ENCODE results near the gene PTPRM.
A peak's percentile ranks its signal among the peaks of the same experiment; 100 is the strongest.

PTPRM gene

DNA sequence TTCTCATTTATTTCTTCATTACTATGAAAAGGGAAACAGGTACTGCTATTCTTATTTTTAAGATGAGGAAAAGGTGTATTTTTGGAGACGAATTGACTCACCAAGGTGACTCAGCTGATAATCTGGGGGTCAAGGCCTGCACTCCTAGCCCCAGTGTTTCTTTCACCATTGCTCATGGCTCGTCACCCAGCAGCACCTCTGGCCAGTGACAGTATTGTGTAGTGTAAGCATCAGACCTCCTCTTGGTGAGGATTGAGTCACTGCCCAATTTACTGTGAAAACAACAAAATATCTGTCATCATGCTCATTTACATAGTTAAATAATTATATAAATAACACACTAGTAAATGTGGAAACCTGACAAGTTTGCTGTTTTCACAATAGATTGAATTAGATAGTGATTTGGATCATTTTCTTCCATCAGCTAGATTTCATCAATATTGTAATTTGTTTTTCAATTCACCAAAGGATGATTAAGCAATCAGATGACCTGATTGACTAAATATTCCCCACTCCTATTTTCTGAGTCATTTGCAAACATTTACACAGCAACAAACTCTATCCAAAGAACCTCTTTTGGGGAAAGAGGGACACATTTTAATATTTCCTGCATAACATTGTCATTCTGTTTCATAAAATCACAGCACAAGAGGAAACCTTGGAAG lies 549.4 kb downstream of the PTPRM start:
- no peak for DNase-seq (ENCODE audit: low read depth)

DNA sequence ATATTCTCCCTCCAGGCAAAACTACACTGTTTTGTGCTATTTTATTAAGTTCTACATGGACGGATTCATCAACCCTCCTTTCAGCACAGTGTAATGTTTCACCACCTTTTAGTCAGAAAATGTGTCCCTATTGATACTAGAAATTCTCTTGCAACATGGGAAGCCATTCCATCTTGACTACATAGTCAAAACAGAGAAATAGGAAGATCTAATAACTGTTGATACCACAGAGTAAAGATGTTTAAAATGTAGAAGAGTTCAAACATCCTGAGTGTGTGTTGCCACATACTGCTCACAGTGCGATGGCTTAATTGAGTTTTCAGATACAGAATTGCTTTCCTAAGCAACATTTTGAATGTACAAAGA lies 549.9 kb downstream of the PTPRM start:
- DNase-seq (ENCODE audit: low read depth): no peak

DNA sequence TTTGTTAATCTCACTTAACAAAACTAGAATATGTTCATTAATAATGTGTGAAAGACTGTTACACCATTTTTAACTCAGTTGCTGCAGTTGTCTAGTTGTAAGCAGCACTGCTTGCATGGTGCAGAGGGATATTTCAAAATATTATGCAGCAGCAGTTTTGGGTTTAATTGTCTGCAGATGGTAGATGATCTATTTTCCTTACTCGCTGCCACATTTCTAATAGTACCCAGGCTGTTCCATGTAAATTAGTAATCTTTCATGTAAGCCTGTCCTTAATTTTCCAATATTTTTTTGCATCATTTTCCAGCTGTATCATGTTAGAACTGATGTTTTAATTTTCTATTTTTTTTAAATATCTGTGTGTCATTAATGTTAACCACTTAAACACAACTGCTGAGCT lies 554.0 kb downstream of the PTPRM start:
- no peak for DNase-seq (ENCODE audit: low read depth)

DNA sequence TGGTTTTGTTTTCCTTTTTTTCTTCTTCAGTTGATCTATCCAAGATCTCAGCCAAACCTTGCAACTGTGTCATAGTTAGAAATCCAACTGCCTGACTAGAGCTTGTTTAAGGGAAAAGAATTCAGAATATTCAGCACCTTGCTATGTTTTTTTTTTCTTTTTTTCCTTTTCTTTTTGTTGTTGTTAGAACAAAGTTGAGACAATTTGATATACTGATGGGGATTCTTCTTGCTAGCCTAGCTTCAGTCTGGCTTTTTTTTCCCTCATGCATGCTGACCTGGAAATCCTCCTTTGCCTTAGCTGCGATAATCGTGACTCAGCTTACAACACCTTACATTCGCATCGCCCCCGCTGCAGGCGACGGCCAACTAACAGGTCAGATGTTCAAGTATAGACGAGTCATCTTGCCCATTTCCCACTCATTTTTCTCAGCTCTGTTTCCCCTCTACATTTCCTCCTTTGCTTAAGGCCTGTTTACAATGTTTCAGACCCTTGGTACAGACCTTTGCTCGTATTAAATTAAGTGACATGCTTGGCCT lies 554.9 kb downstream of the PTPRM start:
- DNase-seq (ENCODE audit: low read depth): no peak

DNA sequence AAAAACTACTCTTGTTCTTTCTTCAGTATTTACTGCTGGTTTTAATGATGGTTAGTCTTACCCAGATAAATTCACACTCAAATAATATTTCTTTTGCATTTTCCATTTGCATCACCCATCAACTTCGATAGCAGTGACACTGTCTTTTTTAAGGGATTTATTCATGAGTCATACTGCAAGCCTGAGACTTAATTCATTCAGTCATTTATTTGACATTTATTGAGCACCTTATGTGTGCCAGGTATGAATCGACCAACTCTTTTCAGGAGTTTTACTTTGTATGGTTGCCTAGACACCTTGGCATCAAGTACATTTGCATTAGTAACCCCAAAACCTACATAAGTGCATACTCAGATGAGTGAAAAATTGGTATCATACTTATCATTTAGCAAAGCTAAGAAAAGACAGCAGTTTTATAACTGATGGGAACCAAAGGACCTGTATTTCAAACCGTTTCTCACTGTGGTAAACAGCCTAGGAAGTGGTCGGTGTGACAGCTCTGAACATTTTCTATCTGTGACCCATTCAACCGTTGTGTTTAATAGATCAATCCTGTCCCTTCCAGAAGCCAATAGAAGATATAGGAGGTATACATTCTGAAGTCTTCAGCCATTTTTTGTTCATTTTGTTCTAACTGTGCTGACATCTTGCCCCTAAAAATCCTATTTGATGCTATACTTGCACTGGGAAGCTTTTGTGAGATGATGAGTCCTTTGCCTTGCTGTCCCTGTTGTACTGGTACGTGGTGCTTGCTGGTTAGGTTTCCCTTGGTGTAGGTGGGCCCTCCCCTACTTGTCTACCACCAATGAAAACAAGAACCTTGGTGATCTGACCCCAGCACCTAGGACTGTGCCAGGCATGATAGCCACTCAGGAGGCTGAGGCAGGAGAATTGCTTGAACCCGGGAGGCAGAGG lies 557.4 kb downstream of the PTPRM start:
- DNase-seq (ENCODE audit: low read depth): no peak

DNA sequence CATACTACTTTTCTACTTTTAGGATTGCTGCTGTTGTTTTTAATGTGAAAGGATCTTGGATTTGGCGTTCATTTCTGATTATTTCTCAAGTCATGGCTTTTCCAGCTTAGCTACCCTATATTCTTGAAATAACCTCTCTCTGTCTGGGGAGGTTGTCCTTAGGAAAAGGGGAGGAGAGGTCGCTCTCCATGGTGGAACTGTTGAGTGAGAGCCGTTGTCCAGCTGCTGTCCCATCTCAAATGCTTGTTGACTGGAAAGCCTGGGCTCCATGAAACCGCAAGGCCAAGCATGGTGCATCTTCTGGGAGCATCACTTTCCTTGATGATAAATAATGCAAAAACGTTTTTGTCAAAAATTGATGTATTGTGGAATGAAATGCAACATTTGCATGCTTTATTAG lies 563.0 kb downstream of the PTPRM start:
- DNase-seq (ENCODE audit: low read depth): no peak

DNA sequence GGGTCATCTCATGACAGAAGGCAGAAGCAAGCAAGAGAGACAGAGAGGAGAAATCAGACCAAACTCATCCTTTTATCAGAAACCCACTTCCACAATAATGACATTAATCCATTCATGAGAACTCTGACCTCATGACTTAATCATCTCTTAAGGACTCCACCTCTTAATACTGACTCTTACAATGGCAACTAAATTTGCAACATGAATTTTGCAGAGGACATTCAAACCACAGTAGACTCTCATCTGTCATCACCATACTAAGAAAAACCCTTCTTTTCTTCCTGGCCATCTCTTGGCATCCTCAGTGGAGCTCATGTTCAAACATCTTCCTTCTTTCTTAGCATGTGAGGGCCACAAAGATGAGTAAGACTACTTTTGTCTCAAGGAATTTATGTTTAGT lies 565.9 kb downstream of the PTPRM start:
- no peak for DNase-seq (ENCODE audit: low read depth)

DNA sequence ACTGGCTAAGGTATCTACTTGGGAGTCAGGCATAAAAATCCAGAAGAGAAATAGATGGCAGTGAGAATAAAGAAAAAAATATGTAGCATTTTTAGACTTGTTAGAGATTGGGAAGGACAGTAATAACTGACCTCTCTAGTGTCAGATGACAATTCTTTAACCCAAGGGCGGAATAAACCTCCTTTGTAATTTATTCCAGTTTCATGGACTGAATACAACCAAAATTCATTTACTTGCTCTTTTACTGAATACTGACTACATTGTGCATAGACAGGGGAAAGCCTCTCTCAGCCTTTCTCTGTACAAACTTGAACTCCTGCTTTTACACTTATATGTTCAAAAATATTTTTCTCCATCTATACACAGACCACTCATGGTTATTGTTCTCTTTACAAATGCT lies 566.8 kb downstream of the PTPRM start:
- DNase-seq (ENCODE audit: low read depth): no peak

DNA sequence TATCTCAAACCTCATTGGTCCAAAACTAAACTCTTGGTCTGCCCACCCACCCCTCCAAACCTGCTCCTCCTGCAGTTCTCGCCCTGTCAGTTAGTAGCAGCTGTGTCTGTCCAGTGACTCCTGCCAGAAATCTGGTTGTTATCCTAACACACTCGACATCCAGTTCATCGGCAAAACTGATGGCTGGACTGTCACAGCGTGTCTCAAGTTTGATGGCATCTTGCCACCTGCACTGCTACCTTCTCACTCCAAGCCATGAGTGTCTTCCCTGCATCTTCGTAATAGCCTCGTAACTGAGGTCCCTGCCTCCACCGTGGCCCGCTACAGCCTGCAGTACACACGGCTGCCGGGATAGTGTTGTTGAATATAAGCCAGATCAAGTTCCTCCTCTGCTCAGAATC lies 572.0 kb downstream of the PTPRM start:
- DNase-seq (ENCODE audit: low read depth): no peak

DNA sequence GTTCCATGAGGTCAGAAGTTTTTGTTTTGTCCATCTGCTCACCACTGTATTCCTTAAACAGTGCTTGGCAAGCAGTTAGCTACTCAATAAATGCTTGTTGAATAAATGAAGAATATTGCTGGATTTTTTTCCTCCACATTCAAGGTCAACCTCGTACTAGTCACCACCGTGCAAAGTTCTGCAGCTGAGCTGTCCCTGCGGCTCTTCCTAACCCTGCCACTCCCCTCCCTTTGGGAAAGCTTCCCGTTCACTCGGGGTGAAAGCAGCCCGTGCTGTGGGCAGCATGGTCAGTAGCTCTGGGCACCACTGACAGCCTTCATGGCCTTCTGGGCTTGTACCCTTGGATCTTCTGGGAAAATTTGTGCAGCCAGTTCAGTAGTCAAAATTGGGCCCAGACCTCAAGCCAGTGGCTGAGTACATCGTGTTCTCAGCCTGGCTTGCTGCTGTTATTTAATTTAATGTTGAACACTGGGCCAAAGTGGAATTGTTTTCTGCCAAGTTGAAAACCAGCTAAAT lies 572.8 kb downstream of the PTPRM start:
- DNase-seq (ENCODE audit: low read depth): no peak

DNA sequence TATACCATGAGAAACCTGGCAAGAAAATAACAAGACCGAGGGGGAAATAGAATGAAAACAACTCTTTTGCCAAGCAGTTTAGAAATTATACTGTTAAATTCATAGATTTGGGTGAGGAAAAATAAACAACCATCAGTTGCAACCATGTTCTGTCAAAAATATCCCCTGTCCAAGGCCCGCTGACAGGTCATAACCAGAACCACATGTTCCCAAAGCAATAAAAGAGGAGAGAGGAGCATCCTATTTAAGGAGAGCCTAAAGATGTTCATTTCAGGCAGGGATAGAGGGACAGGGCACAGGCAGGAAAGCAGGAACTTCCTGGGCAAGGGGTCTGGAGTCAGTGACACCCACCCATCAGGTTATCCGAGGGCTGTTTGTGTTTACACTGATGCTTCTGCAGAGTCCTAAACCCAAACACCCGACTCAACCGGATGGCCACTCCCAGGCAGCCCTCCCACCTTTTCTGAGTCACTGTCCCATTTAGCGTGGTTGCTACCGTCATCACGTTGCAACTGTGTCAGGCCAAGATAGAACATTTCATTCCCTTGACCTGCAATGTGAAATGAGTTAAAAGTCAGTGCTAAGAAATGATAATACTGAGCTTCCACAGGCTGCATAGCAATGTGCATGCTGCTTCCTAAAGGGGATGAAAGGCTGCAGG lies 573.9 kb downstream of the PTPRM start:
- DNase-seq (ENCODE audit: low read depth): no peak

DNA sequence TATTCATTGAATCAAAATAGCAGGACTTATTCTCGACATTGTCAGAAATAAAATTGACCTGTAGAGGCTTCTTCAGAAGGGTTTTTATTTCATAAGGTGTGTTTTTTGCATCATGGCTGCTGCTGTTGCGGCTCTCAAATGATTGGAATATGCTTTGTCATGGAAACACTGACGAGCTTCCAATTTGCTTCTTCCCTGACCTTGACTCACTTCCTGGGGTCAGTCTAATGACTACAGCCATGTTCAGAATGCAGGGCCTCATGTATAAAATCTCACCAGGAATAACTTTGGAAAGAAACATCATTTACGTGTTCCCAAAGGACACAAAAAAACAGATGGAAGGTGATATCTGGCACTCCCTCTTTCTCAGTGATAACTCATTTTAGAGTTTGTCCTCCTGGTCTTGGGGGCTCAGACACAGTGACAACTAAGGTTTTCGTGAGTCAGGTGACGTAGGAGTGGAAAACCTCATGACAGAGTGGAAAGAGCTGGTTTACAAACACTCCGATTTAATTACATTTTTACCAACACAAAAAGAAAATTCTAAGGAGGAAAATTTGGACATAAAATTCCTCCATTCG lies 575.1 kb downstream of the PTPRM start:
- no peak for DNase-seq (ENCODE audit: low read depth)

DNA sequence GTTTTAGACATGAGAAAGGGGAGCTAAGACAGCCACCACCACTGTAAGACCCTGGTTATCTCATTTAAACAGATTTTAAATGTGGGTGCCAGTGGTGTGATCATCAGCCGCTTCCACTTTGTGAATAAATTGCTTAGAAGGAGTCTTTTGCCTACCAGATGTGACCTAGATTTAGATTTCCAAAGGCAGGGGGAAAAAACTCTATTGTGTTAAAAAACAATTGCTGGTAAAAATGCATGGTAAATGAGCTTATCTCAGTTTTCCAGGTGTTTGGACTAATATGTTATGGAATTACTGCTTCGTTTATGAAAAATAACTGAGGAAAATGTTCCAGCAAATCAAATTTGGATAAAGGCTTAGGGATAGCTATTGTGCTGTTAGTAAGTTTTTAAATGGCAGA lies 575.8 kb downstream of the PTPRM start:
- no peak for DNase-seq (ENCODE audit: low read depth)

DNA sequence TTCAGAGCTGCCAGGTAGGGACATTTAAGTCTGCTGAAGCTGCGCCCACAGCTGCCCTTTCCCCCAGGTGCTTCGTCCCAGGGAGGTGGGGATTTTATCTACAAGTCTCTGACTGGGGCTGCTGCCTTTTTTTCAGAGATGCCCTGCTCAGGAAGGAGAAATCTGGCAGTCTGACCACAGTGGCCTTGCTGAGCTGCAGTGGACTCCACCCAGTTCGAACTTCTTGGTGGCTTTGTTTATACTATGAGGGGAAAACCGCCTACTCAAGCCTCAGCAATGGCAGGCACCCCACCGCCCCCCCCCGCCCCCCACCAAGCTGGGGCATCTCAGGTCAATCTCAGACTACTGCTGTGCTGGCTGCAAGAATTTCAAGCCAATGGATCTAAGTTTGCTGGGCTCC lies 584.1 kb downstream of the PTPRM start:
- DNase-seq (ENCODE audit: low read depth): no peak

DNA sequence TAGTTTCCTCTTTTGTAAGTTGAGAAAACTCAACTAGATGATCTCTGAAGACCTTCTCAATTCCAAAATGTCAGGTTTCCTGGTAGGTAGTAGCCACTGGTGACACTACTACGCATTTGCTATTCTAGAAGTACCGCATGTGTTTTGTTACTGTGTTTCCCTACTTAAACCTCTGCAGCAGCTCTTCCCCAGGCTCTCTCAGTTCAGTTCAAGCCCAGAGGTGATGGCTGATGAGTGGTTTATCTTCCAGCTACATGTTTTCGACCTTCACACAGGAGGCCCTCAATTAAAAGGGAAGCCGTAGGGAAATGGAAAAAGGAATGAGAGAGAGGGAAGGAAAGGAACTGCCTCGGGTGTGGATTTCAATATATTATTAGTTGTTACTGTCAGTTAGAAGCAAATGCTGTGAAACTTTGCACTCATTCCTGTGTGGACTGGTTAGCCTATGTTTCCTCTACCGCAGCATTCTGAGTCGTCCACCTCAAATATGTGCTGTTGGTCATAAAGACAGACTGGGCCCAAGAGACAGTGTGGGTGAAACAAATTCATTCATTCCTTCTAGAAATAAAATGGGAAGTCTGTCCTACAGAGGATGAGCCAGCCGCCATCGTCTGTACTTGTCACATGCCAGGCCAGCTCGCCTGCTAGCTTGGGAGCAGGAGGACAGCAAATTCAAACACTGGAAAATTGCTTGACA lies 586.9 kb downstream of the PTPRM start:
- peak; percentile 72 for DNase-seq (ENCODE audit: low read depth)

DNA sequence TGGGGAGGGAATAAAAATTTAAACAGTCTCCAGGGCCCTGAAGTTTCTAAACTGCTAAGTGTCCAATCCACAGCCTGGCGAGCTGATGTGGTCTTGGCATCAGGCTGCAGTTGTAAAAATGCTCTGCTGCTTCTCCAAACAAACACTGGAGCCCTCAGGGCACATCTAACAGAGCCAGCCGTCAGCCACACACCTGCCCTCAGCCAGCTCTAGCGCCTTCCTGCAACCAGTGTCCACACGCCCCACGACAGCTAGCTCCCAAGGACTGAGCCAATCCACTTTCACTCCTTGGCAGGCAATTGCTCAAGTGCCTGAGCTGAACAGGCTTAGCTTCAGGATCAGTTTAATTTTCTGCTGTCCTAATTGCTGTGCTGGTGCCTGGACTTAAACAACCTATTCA lies 595.7 kb downstream of the PTPRM start:
- no peak for DNase-seq (ENCODE audit: low read depth)

DNA sequence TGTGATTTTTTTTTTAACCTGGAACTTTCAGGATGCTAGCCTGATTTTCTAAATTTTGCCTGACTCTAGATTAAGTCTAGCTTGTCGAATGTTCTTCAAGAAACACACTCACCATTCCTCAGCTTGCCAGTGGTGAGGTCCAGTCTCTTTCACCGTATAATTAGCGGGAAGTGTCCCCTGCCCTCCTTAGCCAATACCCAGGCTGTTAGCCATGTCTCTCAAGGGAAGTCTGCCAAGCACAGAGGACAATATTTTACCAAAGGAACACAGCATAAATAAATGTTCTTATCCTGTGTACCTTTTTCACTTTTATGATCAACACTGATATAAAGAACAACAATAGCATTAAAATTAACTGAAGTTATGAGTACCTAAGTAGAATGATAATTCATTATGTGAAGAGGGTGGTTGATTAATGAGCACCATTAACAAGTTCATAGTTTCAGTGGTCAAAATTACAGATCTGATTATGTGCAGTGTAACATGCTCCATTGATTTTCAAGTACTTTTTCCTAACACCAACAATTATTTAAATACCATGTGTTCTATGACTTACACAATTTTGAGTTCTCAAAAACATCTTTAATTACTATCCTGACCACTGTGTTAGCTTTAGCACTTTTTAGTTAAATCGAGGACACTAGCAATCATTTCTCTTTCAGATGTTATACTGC lies 596.3 kb downstream of the PTPRM start:
- DNase-seq (ENCODE audit: low read depth): no peak

DNA sequence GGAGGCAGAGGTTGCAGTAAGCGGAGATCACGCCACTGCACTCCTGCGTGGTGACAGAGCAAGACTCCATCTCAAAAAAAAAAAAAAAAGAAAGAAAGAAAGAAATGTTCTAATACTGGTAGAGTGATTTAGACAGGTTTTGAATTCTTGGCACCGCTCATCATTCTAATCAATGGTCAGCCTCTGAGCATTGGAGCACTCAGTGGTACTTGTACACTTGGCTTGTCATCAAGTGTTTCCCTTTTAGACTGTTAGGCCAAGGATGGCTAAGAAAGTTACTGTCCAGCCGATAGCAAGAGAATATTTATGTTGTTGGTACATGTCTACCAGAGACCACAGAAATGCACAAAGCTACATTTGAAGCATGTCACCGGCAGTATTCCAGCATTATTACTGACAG lies 598.0 kb downstream of the PTPRM start:
- DNase-seq (ENCODE audit: low read depth): no peak

DNA sequence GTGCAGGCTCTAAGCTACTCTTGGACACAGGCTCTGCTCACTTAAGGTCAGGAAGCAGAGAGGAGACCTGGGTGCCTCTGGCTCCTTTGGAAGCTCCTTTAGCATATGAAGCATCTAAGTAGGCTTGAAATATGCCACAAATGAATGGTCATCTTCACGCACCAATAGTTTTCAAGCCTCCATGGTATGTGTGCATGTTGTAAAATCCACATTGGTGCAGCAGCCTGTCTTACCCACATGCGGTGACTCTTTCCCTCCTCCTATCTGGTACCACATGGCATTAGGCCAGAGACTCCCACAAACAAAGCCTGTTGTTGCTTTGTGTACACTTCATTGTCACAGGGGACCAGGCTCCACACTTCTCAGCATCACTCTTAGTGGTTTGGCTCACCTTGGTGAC lies 599.9 kb downstream of the PTPRM start:
- no peak for DNase-seq (ENCODE audit: low read depth)

DNA sequence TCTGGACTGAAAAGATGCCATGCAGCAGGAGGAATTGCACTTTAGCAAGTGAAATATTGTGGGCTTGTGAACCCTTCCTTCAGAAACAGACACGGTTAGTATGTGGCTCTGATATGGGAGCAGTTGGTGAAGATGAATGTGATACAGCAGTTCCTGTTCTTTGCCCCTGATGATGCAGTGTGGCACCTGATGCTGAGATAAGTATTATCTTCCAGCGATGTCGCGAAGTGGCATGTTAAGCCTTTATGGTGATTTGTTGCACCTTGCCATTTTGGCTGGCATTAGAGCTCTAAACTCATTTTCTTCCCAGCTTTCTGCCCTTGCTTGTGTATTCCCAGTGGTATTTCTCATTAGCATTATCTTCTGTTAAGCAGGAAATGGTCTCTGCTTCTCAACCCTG lies 600.6 kb downstream of the PTPRM start:
- DNase-seq (ENCODE audit: low read depth): no peak

DNA sequence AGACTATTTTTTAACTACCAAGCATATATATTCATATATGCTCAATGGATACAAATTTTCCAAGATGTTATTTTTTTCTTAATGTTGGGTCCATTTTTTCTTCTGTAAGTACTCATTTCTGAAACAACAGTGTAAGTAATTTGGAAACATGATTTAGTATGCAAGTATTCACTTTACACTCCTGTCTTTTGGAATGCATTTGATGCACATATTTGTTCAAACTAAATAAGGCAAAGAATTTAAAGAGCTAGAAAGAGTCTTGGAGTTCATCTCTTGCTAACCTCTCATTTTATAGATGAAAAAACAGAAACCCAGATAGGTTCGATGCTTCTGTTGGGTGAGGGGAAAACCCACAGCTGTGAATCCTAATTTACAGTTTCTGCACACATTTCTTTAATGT lies 602.6 kb downstream of the PTPRM start:
- DNase-seq (ENCODE audit: low read depth): no peak

Data from GM04503 (cell line).